Testis (tissue), 2 donors: ENCODE measurements around the gene EPS8L3.

Experiments
- CTCF ChIP-seq, 3 experiments: fragments of 450-650 bp in 2 of 3; fragments of 200-600 bp in 1 of 3; sonication (generic) in 1 of 3; IDR thresholded peaks; one replicate each; pipeline ENCODE4 v1.5.1; 2016 to 2019; ENCODE audit warnings: antibody characterized with exemption in 3 of 3, mild to moderate bottlenecking in 2 of 3, moderate library complexity in 1 of 3
- POLR2A ChIP-seq: fragments of 450-650 bp; IDR thresholded peaks from one replicate; pipeline ENCODE4 v1.6.1; 2017; ENCODE audit warnings: antibody characterized with exemption, mild to moderate bottlenecking, moderate library complexity

GRCh38 chr1:109726728-109727373 is 36.9 kb downstream of the EPS8L3 start:
- TF ChIP-seq POLR2A (no peak), CTCF (IDR thresholded peaks at IDR 0.05) (no peak)
